Stimulated activated CD8-positive, alpha-beta memory T cell treated with anti-CD3 and anti-CD28 coated beads, Interleukin-12 subunit alpha, Interleukin-12 subunit beta, amount 100 ng/mL, for 4 hours (primary cell): Measurements from ENCODE around the gene MSI2.

Experiments
- DNase-seq: peaks from one replicate; pipeline ENCODE4 v3.0.0-alpha.2; 2020; ENCODE audit warnings: low read depth

Gene MSI2

GRCh38 chr17:57556977-57557376 lies 300.7 kb downstream of the MSI2 start:
- DNase-seq, result no peak

- DNase-seq, result no peak
Observed at GRCh38 chr17:57557416-57557815, 301.1 kb downstream of the MSI2 start.

- no peak for DNase-seq
Observed at GRCh38 chr17:57557834-57558681, 301.7 kb downstream of the MSI2 start.

GRCh38 chr17:57559226-57559625 lies 302.9 kb downstream of the MSI2 start:
- DNase-seq, result no peak

GRCh38 chr17:57559634-57560318 lies 303.5 kb downstream of the MSI2 start:
- DNase-seq, result no peak

GRCh38 chr17:57560319-57560705 lies 304.0 kb downstream of the MSI2 start:
- no peak for DNase-seq

GRCh38 chr17:57561072-57561861 lies 304.9 kb downstream of the MSI2 start:
- no peak for DNase-seq

- no peak for DNase-seq
Observed at GRCh38 chr17:57562184-57562698, 305.9 kb downstream of the MSI2 start.

- DNase-seq, result no peak
Observed at GRCh38 chr17:57563958-57564357, 307.6 kb downstream of the MSI2 start.

GRCh38 chr17:57565176-57565575 lies 308.9 kb downstream of the MSI2 start:
- no peak for DNase-seq

- no peak for DNase-seq
Observed at GRCh38 chr17:57566721-57567120, 310.4 kb downstream of the MSI2 start.

GRCh38 chr17:57567251-57567650 lies 310.9 kb downstream of the MSI2 start:
- DNase-seq, result no peak

GRCh38 chr17:57568340-57568739 lies 312.0 kb downstream of the MSI2 start:
- no peak for DNase-seq

- no peak for DNase-seq
Observed at GRCh38 chr17:57569021-57569420, 312.7 kb downstream of the MSI2 start.

GRCh38 chr17:57569853-57570252 lies 313.5 kb downstream of the MSI2 start:
- no peak for DNase-seq

- DNase-seq, result no peak
Observed at GRCh38 chr17:57570724-57571344, 314.5 kb downstream of the MSI2 start.

GRCh38 chr17:57572062-57572461 lies 315.7 kb downstream of the MSI2 start:
- no peak for DNase-seq

GRCh38 chr17:57572600-57572999 lies 316.3 kb downstream of the MSI2 start:
- DNase-seq, result no peak

- no peak for DNase-seq
Observed at GRCh38 chr17:57574040-57574513, 317.8 kb downstream of the MSI2 start.

GRCh38 chr17:57576744-57577143 lies 320.4 kb downstream of the MSI2 start:
- no peak for DNase-seq

- DNase-seq, result no peak
Observed at GRCh38 chr17:57577751-57578607, 321.7 kb downstream of the MSI2 start.
